T-helper 9 cell (primary cell): ENCODE results near the gene PEPD.
"Not testable (repeated sequence)": the region's sequence is repeated elsewhere in the genome, so short reads cannot be mapped to it uniquely, and the experiment has no call there.

Source experiments
- DNase-seq: peaks from one replicate; pipeline ENCODE4 v3.0.0-alpha.2; 2020
- total RNA-seq, 2 donors: gene quantifications; one replicate each; lab custom pipeline; 2026; lab: John Stamatoyannopoulos, UW

Gene PEPD
- total RNA-seq = 25.1 to 50.9 reads per million in 2 donors

- DNase-seq = peak; percentile 71
Measured at GRCh38 chr19:33521480-33522370, at the start of gene PEPD. TSS of gene PEPD (minus strand) at chr19:33521791. CDS start at chr19:33521760, 31 bp downstream.

GRCh38 chr19:33569821-33570220 lies 48.2 kb upstream of the PEPD start:
- DNase-seq = no peak

GRCh38 chr19:33568706-33569105 lies 47.1 kb upstream of the PEPD start:
- no peak for DNase-seq

GRCh38 chr19:33564836-33565338 lies 43.3 kb upstream of the PEPD start:
- no peak for DNase-seq

GRCh38 chr19:33562636-33563035 lies 41.0 kb upstream of the PEPD start:
- DNase-seq = no peak

DNA sequence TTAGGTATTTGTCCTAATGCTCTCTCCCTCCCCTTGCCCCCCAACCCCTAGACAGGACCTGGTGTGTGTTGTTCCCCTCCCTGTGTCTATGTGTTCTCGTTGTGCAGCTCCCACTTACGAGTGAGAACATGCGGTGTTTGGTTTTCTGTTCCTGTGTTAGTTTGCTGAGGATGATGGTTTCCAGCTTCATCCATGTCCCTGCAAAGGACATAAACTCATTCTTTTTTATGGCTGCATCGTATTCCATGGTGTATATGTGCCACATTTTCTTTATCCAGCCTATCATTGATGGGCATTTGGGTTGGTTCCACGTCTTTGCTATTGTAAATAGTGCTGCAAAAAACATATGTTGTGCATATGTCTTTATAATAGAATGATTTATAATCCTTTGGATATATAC lies 40.1 kb upstream of the PEPD start:
- DNase-seq = not testable (repeated sequence)

GRCh38 chr19:33561261-33561660 lies 39.7 kb upstream of the PEPD start:
- no peak for DNase-seq

DNA sequence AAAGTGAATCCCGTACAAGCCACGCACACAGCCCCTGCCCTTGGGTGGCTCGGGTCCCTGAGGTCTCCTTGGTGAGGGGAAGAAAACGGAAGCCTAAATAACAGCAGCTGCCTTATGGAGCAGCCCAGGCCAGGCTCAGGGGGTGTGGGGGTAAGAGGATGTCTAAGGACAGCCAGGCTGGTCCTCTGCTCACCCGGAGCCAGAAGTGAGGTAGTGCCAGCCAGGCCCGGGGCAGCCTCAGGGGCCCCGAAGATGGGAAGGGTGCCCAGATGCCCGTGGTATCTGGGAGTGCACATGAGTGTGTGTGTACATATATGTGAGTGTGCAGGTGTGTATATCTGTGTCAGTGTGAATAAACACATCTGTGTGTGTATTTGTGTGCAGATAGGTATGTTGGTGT lies 38.4 kb upstream of the PEPD start:
- DNase-seq = no peak

DNA sequence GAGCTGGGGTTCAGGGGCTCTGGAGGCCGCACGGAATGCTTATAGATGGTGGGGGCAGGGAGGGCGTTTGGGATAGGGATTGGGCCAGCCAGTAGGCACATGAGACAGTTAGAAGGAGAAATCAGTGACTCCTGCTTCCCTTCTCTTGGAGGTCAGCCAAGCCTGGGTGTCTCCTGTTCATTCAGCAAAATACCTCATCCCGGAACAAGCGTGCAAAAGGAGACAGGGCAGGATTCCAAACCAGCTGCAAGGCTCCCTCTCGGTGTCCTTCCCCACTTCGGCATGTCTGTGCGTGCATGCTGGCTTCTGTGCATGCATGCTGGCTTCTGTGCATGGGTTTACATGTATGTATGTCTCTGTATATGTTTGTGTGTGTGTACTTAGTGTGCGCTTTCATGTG lies 37.3 kb upstream of the PEPD start:
- no peak for DNase-seq

DNA sequence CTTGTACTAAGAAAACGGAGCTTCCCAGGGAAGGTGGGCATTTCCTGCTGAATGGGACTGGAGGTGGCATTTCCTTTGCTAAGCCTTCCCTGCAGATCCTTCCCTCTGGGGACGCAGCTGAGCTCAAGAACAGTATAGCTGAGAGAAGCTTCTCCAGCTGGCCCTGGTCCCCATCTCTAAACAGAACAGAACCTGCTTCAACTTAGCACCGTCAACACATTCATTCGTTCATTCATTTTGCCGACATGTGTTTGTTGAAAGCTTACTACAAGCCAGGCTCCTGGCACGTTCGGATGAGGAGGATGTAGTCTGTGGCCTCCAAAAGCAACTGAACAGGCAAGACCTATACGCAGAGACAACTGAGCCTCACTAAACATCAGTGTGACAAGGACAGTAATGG lies 36.6 kb upstream of the PEPD start:
- no peak for DNase-seq

GRCh38 chr19:33557720-33558119 lies 36.1 kb upstream of the PEPD start:
- DNase-seq = no peak

DNA sequence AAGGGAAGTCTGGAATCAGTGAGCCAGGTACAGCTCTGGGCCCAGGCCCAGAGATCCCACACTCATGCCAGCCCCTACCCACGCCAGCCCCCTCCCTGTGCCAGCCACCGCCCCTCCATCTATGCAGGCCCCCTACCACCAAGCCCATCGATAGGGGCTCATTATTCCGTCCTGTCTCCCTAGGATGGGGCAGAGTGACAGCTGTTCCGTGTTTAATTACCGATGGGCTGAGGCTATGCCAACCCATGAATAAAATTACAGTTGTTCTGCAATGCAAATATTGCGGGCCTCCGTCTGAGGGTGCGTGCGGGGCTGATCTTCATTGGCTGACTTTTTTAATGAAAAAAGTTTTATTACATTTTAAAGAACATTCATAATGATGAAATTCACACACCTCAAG lies 35.6 kb upstream of the PEPD start:
- no peak for DNase-seq

- no peak for DNase-seq
Measured at GRCh38 chr19:33556261-33556660, 34.7 kb upstream of the PEPD start.

GRCh38 chr19:33555726-33556125 lies 34.1 kb upstream of the PEPD start:
- DNase-seq = not testable (repeated sequence)

DNA sequence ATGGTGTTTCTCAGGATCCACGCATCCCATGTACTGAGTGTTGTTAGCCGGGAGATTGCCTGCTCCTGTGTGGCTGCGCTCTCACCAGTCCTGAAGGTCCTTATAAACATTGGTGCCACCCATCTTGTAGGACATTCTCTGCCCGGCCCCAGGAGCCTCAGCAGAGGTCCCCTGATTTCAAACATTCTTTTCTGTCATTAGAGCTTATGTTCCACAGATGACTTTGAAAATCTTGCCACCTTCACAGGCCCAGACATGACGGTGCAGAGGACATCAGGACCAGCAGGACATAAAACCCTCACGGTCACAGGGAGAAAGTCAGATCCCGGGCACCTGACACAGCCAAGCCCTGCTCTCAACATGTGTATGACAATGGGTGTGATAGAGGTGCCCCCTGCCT lies 33.2 kb upstream of the PEPD start:
- DNase-seq = no peak

DNA sequence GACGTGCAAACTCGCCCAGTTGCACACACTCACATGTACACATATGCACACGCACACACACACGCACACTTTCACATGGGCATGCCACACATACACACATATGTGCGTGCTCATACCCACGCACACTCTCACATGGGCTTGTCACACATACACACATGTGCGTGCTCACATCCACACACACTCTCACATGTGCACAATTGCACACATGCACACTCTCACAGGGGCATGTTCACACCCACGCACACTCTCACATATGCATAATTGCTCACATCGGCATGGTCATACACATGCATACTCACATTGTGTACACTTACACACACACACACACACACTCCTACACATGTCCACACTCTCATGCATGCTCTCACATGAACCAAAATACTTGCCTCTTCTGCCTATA lies 32.8 kb upstream of the PEPD start:
- DNase-seq = no peak

- no peak for DNase-seq
Measured at GRCh38 chr19:33553530-33554310, 32.1 kb upstream of the PEPD start.

GRCh38 chr19:33552928-33553279 lies 31.3 kb upstream of the PEPD start:
- no peak for DNase-seq

DNA sequence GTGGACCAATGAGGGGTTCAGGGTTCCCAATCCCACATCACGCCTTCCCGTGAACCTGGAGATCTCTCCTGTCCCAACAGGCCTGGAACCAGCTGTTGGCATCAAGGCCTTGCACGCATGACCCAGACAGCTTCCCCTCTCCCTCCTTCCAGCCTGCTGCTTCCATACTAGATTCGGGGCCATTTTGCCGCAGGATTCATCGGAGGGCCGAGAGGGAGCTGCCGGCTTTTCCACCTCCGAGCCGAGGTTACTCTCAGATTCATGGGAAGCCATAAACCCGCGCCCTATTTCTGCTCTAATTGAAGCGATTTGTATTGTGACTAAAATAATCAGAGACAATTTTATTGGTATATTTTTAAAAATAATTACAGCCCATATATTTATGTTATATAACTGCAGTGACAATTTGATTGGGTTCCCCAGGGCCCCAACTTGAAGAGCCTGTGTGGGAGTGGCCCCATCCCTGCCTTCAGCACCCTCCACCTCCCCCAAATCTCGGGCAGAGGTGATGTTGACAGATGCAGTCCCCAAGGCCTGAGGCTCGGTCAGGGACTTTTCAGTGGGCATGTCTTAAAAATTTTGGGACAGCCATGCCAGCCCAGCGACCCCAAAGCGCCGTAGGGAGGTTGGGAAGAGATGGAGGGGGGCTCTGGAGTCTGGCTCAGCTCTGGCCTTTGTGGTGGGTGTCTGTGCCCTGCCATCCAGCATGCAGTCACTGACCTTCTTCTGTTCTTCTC lies 30.8 kb upstream of the PEPD start:
- DNase-seq = no peak

DNA sequence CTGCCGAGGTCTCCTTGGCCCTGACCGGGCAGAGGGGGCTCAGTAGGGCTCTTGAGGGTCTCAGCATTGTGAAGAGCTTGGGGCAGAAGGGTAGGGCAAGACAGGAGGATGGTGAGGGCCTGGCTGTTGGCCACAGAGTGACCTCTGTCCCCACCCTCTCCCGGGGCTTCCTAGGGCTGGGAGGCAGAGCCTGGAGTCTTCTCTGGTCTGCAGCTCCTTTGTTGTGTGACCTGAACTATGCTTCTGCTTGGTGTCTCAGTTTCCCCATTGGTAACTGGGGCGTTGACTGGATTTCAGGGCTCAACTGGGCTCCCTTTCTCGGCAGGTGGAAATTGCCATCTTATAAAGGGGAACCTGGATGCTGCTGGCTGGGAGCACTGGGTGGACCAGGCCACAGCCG lies 30.1 kb upstream of the PEPD start:
- DNase-seq = no peak

- DNase-seq = no peak
Measured at GRCh38 chr19:33550768-33551167, 29.2 kb upstream of the PEPD start.

DNA sequence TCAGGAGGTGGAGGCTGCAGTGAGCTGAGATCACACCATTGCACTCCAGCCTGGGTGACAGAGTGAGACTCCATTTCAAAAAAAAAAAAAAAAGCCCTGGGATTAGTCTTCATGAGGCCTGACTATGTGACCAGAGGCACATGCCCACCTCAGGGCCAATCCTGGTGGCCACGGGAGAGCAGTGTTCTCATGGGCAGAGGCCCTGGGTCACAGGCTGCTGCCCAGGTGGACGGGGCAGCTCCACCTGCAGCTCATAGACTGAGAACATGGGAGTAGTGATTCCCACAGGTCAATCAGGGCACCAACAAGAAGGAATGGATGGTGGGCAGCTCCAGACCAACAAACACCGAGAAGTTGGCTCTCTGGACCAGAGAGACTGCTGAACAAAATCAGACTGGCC lies 26.1 kb upstream of the PEPD start:
- no peak for DNase-seq

DNA sequence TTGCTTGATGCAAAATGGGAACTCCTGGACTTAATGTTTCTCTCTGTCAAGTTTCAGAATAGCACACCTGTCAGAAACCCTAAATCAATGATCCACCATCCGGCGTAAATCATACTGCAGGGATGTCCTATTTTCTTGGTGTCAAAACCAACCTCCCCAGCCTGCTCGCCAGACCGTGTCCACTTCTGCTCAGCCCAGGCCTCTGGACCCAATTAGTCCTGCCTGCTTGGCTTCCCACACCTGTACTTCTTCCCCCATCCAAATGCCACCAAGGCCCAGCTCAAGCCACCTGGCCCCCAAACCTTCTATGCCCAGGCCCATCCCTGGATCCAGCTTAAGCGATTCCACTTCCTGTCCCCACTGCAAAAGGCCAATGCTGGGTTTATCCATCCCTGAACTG lies 25.1 kb upstream of the PEPD start:
- no peak for DNase-seq
